ENCODE data around the gene B3GNT8. TPM values are rescaled to one million over a fixed set of nuclear protein-coding genes. Genes with fewer than 3 reads are reported as not detected.
"Not testable (repeated sequence)": the region's sequence is repeated elsewhere in the genome, so short reads cannot be mapped to it uniquely, and the experiment has no call there.

B3GNT8 gene
- total RNA-seq, 1 donor from 2014 or later = 4.6 TPM

- H3K27me3 Mint-ChIP-seq = no peaks in the 10 kb centered on the region
- peaks cover 6% of the 10 kb centered on the region for H3K36me3 Mint-ChIP-seq (ENCODE audit: insufficient read depth)
- H3K4me3 Mint-ChIP-seq (ENCODE audit: low read depth) = no peak overlapping the region
- no peak for TF ChIP-seq CTCF (IDR thresholded peaks at IDR 0.05; ENCODE audit: unreplicated experiment)
- H3K27ac Mint-ChIP-seq = no peak overlapping the region
- H3K9me3 Mint-ChIP-seq (ENCODE audit: low read depth) = no peaks in the 10 kb centered on the region
- peaks cover 14% of the 10 kb centered on the region for H3K4me1 Mint-ChIP-seq (ENCODE audit: low read depth)
- no peak for DNase-seq (ENCODE audit: low spot score, unreplicated experiment)
Measured at GRCh38 chr19:41411968-41412265, 15.3 kb downstream of the B3GNT8 start.

GRCh38 chr19:41411100-41411967 lies 15.8 kb downstream of the B3GNT8 start:
- Mint-ChIP-seq H3K4me1 (ENCODE audit: low read depth) (peaks cover 14% of the 10 kb centered on the region), H3K4me3 (ENCODE audit: low read depth) (no peak overlapping the region), H3K36me3 (ENCODE audit: insufficient read depth) (peaks cover 6% of the 10 kb centered on the region), H3K27me3 (no peaks in the 10 kb centered on the region), H3K9me3 (ENCODE audit: low read depth) (no peaks in the 10 kb centered on the region), H3K27ac (no peak overlapping the region)
- TF ChIP-seq CTCF (IDR thresholded peaks at IDR 0.05; ENCODE audit: unreplicated experiment) = no peak
- no peak for DNase-seq (ENCODE audit: low spot score, unreplicated experiment)

- H3K4me3 Mint-ChIP-seq (ENCODE audit: low read depth) = no peak overlapping the region
- DNase-seq (ENCODE audit: low spot score, unreplicated experiment) = no peak
- H3K27ac Mint-ChIP-seq = peak overlapping the region; percentile 97
- no peak for TF ChIP-seq CTCF (IDR thresholded peaks at IDR 0.05; ENCODE audit: unreplicated experiment)
- peaks cover 14% of the 10 kb centered on the region for H3K4me1 Mint-ChIP-seq (ENCODE audit: low read depth)
- H3K27me3 Mint-ChIP-seq = no peaks in the 10 kb centered on the region
- peaks cover 6% of the 10 kb centered on the region for H3K36me3 Mint-ChIP-seq (ENCODE audit: insufficient read depth)
- no peaks in the 10 kb centered on the region for H3K9me3 Mint-ChIP-seq (ENCODE audit: low read depth)
Measured at GRCh38 chr19:41410336-41411054, 16.7 kb downstream of the B3GNT8 start.

GRCh38 chr19:41409288-41409687 lies 17.9 kb downstream of the B3GNT8 start:
- peak overlapping the region; percentile 1 for H3K4me3 Mint-ChIP-seq (ENCODE audit: low read depth)
- H3K4me1 Mint-ChIP-seq (ENCODE audit: low read depth) = peaks cover 12% of the 10 kb centered on the region
- no peaks in the 10 kb centered on the region for H3K9me3 Mint-ChIP-seq (ENCODE audit: low read depth)
- TF ChIP-seq CTCF (IDR thresholded peaks at IDR 0.05; ENCODE audit: unreplicated experiment) = no peak
- no peaks in the 10 kb centered on the region for H3K27me3 Mint-ChIP-seq
- peaks cover 5% of the 10 kb centered on the region for H3K36me3 Mint-ChIP-seq (ENCODE audit: insufficient read depth)
- peak overlapping the region; percentile 99 for H3K27ac Mint-ChIP-seq
- no peak for DNase-seq (ENCODE audit: low spot score, unreplicated experiment)

GRCh38 chr19:41408846-41409245 lies 18.3 kb downstream of the B3GNT8 start:
- not testable (repeated sequence) for H3K4me3 Mint-ChIP-seq (ENCODE audit: low read depth); H3K9me3 Mint-ChIP-seq (ENCODE audit: low read depth); DNase-seq (ENCODE audit: low spot score, unreplicated experiment); H3K36me3 Mint-ChIP-seq (ENCODE audit: insufficient read depth); H3K27me3 Mint-ChIP-seq
- peak overlapping the region; percentile 99 for H3K27ac Mint-ChIP-seq
- peaks cover 12% of the 10 kb centered on the region for H3K4me1 Mint-ChIP-seq (ENCODE audit: low read depth)

Data from progenitor cell of endocrine pancreas (in vitro differentiated cells).